Measurements from ENCODE around the gene CALML3.

DNA sequence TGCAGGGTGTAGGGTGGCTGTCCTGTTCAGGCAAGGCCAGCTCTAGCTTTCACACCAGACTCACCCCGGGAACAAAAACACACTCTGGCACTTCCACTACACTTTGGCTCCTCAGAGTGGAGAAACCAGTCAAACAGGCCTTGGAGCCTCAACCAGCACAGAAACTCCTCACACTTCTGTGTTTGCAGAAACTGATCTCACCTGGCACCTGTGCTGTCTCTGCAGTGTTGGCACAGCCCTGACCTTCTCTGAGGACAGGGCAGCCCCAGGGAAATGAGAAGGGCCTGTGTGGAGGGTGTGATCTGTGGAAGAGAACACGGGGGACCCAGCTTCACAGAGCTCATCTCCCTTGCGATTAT is 21.3 kb upstream of the CALML3 start:
- TF ChIP-seq, protein P1, sequence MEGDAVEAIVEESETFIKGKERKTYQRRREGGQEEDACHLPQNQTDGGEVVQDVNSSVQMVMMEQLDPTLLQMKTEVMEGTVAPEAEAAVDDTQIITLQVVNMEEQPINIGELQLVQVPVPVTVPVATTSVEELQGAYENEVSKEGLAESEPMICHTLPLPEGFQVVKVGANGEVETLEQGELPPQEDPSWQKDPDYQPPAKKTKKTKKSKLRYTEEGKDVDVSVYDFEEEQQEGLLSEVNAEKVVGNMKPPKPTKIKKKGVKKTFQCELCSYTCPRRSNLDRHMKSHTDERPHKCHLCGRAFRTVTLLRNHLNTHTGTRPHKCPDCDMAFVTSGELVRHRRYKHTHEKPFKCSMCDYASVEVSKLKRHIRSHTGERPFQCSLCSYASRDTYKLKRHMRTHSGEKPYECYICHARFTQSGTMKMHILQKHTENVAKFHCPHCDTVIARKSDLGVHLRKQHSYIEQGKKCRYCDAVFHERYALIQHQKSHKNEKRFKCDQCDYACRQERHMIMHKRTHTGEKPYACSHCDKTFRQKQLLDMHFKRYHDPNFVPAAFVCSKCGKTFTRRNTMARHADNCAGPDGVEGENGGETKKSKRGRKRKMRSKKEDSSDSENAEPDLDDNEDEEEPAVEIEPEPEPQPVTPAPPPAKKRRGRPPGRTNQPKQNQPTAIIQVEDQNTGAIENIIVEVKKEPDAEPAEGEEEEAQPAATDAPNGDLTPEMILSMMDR (conservative IDR thresholded peaks at IDR 0.05) = no peak
- no peak for TF ChIP-seq ZFX (IDR thresholded peaks at IDR 0.05)
